ENCODE measurements around the gene ACOX3.

The ACOX3 gene

GRCh38 chr4:8377103-8378075, 63.1 kb downstream of the ACOX3 start:
- Histone ChIP-seq H3K36me3 (ENCODE audit: insufficient read depth, low read length) (no peaks in the 10 kb centered on the region), H3K4me3 (ENCODE audit: low read length, poor library complexity, severe bottlenecking) (no peak overlapping the region), H3K9me2 (replicated peaks; ENCODE audit: low read depth, low read length) (no peaks in the 10 kb centered on the region), H3K9ac (ENCODE audit: low read depth, low read length, poor library complexity, severe bottlenecking) (no peak overlapping the region), H2AFZ (ENCODE audit: low read length) (no peak overlapping the region), H3K79me2 (ENCODE audit: insufficient read depth, low read length) (no peaks in the 10 kb centered on the region), H3K4me2 (ENCODE audit: low read depth, low read length, poor library complexity, severe bottlenecking) (no peak overlapping the region), H3K9me3 (ENCODE audit: insufficient read depth, low read depth, low read length) (no peaks in the 10 kb centered on the region), H3K27me3 (ENCODE audit: insufficient read depth, low read length, poor library complexity, severe bottlenecking) (no peaks in the 10 kb centered on the region), H3F3A (ENCODE audit: low read depth) (no peaks in the 10 kb centered on the region), H3K4me1 (ENCODE audit: insufficient read depth, low read length, poor library complexity, severe bottlenecking) (no peaks in the 10 kb centered on the region), H4K20me1 (ENCODE audit: insufficient read depth, low read length, poor library complexity, severe bottlenecking) (no peaks in the 10 kb centered on the region)
- no peak for TF ChIP-seq EZH2phosphoT487 (IDR thresholded peaks at IDR 0.05; ENCODE audit: borderline replicate concordance)
- no peak for TF ChIP-seq CTCF (conservative IDR thresholded peaks at IDR 0.05; ENCODE audit: low read length)

- no peaks in the 10 kb centered on the region for H3F3A ChIP-seq (ENCODE audit: low read depth)
- no peaks in the 10 kb centered on the region for H3K9me3 ChIP-seq (ENCODE audit: insufficient read depth, low read depth, low read length)
- H3K9ac ChIP-seq (ENCODE audit: low read depth, low read length, poor library complexity, severe bottlenecking), result no peak overlapping the region
- no peaks in the 10 kb centered on the region for H3K36me3 ChIP-seq (ENCODE audit: insufficient read depth, low read length)
- no peaks in the 10 kb centered on the region for H3K79me2 ChIP-seq (ENCODE audit: insufficient read depth, low read length)
- no peaks in the 10 kb centered on the region for H3K4me1 ChIP-seq (ENCODE audit: insufficient read depth, low read length, poor library complexity, severe bottlenecking)
- TF ChIP-seq CTCF (conservative IDR thresholded peaks at IDR 0.05; ENCODE audit: low read length) (no peak), EZH2phosphoT487 (IDR thresholded peaks at IDR 0.05; ENCODE audit: borderline replicate concordance) (no peak)
- H3K4me2 ChIP-seq (ENCODE audit: low read depth, low read length, poor library complexity, severe bottlenecking), result no peak overlapping the region
- H3K4me3 ChIP-seq (ENCODE audit: low read length, poor library complexity, severe bottlenecking), result no peak overlapping the region
- no peaks in the 10 kb centered on the region for H3K27me3 ChIP-seq (ENCODE audit: insufficient read depth, low read length, poor library complexity, severe bottlenecking)
- H2AFZ ChIP-seq (ENCODE audit: low read length), result no peak overlapping the region
- H3K9me2 ChIP-seq (replicated peaks; ENCODE audit: low read depth, low read length), result no peaks in the 10 kb centered on the region
- H4K20me1 ChIP-seq (ENCODE audit: insufficient read depth, low read length, poor library complexity, severe bottlenecking), result no peaks in the 10 kb centered on the region
Observed at GRCh38 chr4:8376361-8377102, 64.0 kb downstream of the ACOX3 start.

GRCh38 chr4:8374851-8375649, 65.5 kb downstream of the ACOX3 start:
- TF ChIP-seq CTCF (conservative IDR thresholded peaks at IDR 0.05; ENCODE audit: low read length) (no peak), EZH2phosphoT487 (IDR thresholded peaks at IDR 0.05; ENCODE audit: borderline replicate concordance) (no peak)
- H2AFZ ChIP-seq (ENCODE audit: low read length), result no peak overlapping the region
- H4K20me1 ChIP-seq (ENCODE audit: insufficient read depth, low read length, poor library complexity, severe bottlenecking), result no peaks in the 10 kb centered on the region
- no peaks in the 10 kb centered on the region for H3K79me2 ChIP-seq (ENCODE audit: insufficient read depth, low read length)
- H3K4me1 ChIP-seq (ENCODE audit: insufficient read depth, low read length, poor library complexity, severe bottlenecking), result no peaks in the 10 kb centered on the region
- no peaks in the 10 kb centered on the region for H3K9me3 ChIP-seq (ENCODE audit: insufficient read depth, low read depth, low read length)
- H3K4me2 ChIP-seq (ENCODE audit: low read depth, low read length, poor library complexity, severe bottlenecking), result no peak overlapping the region
- no peaks in the 10 kb centered on the region for H3F3A ChIP-seq (ENCODE audit: low read depth)
- H3K9me2 ChIP-seq (replicated peaks; ENCODE audit: low read depth, low read length), result no peaks in the 10 kb centered on the region
- H3K36me3 ChIP-seq (ENCODE audit: insufficient read depth, low read length), result no peaks in the 10 kb centered on the region
- no peak overlapping the region for H3K4me3 ChIP-seq (ENCODE audit: low read length, poor library complexity, severe bottlenecking)
- no peak overlapping the region for H3K9ac ChIP-seq (ENCODE audit: low read depth, low read length, poor library complexity, severe bottlenecking)
- no peaks in the 10 kb centered on the region for H3K27me3 ChIP-seq (ENCODE audit: insufficient read depth, low read length, poor library complexity, severe bottlenecking)
